ENCODE measurements around the gene C22orf23.

DNA sequence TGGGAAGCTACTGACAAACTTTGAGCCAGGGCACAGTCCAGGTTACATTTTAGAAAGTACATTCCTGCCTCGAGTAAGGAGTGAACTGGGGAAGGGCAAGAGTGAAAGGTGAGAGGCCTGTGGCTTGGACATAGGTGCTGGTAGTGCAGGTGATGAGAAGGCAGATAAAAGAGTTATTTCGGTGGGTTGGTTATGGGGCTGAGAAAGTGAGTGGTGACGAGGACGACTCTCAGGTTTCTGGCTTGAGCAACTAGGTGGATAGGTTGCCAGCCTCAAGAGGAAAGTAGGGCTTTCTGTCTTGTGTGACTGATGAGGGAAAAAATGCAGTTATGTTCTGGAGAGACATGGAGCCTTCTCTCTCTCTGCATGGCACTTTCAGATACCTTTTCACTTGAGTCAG lies 3.8 kb upstream of the C22orf23 start:
- TF ChIP-seq, protein P1, sequence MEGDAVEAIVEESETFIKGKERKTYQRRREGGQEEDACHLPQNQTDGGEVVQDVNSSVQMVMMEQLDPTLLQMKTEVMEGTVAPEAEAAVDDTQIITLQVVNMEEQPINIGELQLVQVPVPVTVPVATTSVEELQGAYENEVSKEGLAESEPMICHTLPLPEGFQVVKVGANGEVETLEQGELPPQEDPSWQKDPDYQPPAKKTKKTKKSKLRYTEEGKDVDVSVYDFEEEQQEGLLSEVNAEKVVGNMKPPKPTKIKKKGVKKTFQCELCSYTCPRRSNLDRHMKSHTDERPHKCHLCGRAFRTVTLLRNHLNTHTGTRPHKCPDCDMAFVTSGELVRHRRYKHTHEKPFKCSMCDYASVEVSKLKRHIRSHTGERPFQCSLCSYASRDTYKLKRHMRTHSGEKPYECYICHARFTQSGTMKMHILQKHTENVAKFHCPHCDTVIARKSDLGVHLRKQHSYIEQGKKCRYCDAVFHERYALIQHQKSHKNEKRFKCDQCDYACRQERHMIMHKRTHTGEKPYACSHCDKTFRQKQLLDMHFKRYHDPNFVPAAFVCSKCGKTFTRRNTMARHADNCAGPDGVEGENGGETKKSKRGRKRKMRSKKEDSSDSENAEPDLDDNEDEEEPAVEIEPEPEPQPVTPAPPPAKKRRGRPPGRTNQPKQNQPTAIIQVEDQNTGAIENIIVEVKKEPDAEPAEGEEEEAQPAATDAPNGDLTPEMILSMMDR (conservative IDR thresholded peaks at IDR 0.05 in 1 of 2, IDR thresholded peaks at IDR 0.05 in 1 of 2; ENCODE audit: extremely low read depth in 1 of 2, insufficient read depth in 1 of 2, low read depth in 1 of 2, low read length in 2 of 2), result no peak
- no peak for TF ChIP-seq EZH2 (IDR thresholded peaks at IDR 0.05; ENCODE audit: borderline replicate concordance, low read length)

Data from mammary epithelial cell (primary cell).